Ovary (tissue), 3 donors: ENCODE results near the gene WBP11.

ENCODE experiments used
- CTCF ChIP-seq, 3 donors: fragments of 450-650 bp in 2 of 3; fragments of 200-600 bp in 1 of 3; IDR thresholded peaks; one replicate each; pipeline versions ENCODE4 v1.5.1 to v1.8.0; 2016 to 2022; ENCODE audit warnings: antibody characterized with exemption in 3 of 3, mild to moderate bottlenecking in 1 of 3
- EP300 ChIP-seq: sonication (generic); formaldehyde crosslinking; IDR thresholded peaks from one replicate; pipeline ENCODE4 v1.6.1; 2017; ENCODE audit warnings: antibody characterized with exemption
- donor health status: DM: no; HTN: no; CAD: no.

GRCh38 chr12:14814014-14814413 is 10.7 kb upstream of the WBP11 start, which contains the start of gene SMCO3:
- no peak for TF ChIP-seq CTCF (IDR thresholded peaks at IDR 0.05)
- no peak for TF ChIP-seq EP300
